Lung (tissue), 12 donors: ENCODE measurements around the gene GNAO1. TPM values are rescaled to one million over a fixed set of nuclear protein-coding genes. Genes with fewer than 3 reads are reported as not detected.

Experiments used
- ATAC-seq: fragments of 200-7000 bp; cut with Tn5 transposase; one replicate; pipeline ENCODE4 v1.9.1; 2020; ENCODE audit warnings: moderate number of reproducible peaks; ENCODE audit not compliant: insufficient read depth, low FRiP score
- DNase-seq, 3 donors: peaks; one replicate each; pipeline ENCODE4 v3.0.0-alpha.2; 2013 to 2017
- H3K27ac ChIP-seq, 2 donors: one replicate each; pipeline ENCODE4 v1.5.1; 2013; ENCODE audit warnings: mild to moderate bottlenecking in 2 of 2, moderate library complexity in 2 of 2, control low read depth in 1 of 2, inconsistent platforms in 1 of 2, low read depth in 1 of 2, low read length in 1 of 2
- H3K27me3 ChIP-seq, 3 donors: one replicate each; pipeline ENCODE4 v1.5.1; 2013; ENCODE audit warnings: low read length in 2 of 3; ENCODE audit not compliant: control insufficient read depth in 3 of 3, insufficient read depth in 3 of 3
- H3K36me3 ChIP-seq, 4 donors: one replicate each; pipeline ENCODE4 v1.5.1; 2013; ENCODE audit warnings: low read length in 4 of 4, mild to moderate bottlenecking in 1 of 4, moderate library complexity in 1 of 4; ENCODE audit not compliant: control insufficient read depth in 4 of 4, insufficient read depth in 4 of 4
- H3K4me1 ChIP-seq, 5 donors: one replicate each; pipeline ENCODE4 v1.5.1; 2013; ENCODE audit warnings: low read length in 5 of 5, mild to moderate bottlenecking in 2 of 5, moderate library complexity in 1 of 5; ENCODE audit not compliant: control insufficient read depth in 5 of 5, insufficient read depth in 5 of 5
- H3K4me3 ChIP-seq: one replicate; pipeline ENCODE4 v1.5.1; 2013; ENCODE audit warnings: mild to moderate bottlenecking, control low read depth, moderate library complexity
- H3K9ac ChIP-seq, 2 donors: one replicate each; pipeline ENCODE4 v1.5.1; 2013; ENCODE audit warnings: low read length in 2 of 2, control low read depth in 1 of 2; ENCODE audit not compliant: insufficient read depth in 1 of 2
- H3K9me3 ChIP-seq, 4 donors: one replicate each; pipeline ENCODE4 v1.5.1; 2013; ENCODE audit warnings: low read length in 3 of 4, mild to moderate bottlenecking in 1 of 4, moderate library complexity in 1 of 4; ENCODE audit not compliant: control insufficient read depth in 4 of 4, insufficient read depth in 3 of 4
- CTCF ChIP-seq: IDR thresholded peaks from 2 replicates; pipeline ENCODE4 v1.5.1; 2012; ENCODE audit warnings: mild to moderate bottlenecking; ENCODE audit errors: control extremely low read depth, extremely low read depth
- WGBS, 2 donors: extraction: QIAGEN DNeasy Blood & Tissue Kit; methylation state at CpG; one replicate each; pipeline ENCODE4 v1.1.7; 2013; 5-methylcytosine and 5-hydroxymethylcytosine counted together
- polyA plus RNA-seq, 2 donors: library from polyadenylated mRNA; stranded (reverse); fragments of 200-250 nt; gene quantifications; one replicate each; pipeline ENCODE4 v1.2.1, GENCODE V29; 2013
- total RNA-seq, 2 donors: library from RNA; depleted of rRNA in 1 of 2; stranded (reverse); fragments of >200 nt in 1 of 2; gene quantifications; one replicate each; pipeline ENCODE4 v1.2.1, GENCODE V29; 2014 to 2021
- donor health status: control.
- donor health status: control.
- donor health status: Bipolar disorder and iron deficiency.
- donor health status: healthy.
- donor health status: DM: yes; HTN: yes; CAD: no.

The GNAO1 gene
- total and polyA plus RNA-seq, 4 donors: 0.33 to 5.2 (median 0.76) TPM

GRCh38 chr16:56382459-56382858, 191.2 kb downstream of the GNAO1 start:
- Histone ChIP-seq H3K36me3 (peaks cover 22 to 64% (median 46%) of the 10 kb centered on the region in 4 donors), H3K9me3 (peaks cover 3 to 10% (median 6%) of the 10 kb centered on the region in 4 donors), H3K4me1 (no peaks in the 10 kb centered on the region), H3K27me3 (no peaks in the 10 kb centered on the region), H3K27ac (no peak overlapping the region), H3K9ac (no peak overlapping the region), H3K4me3 (no peak overlapping the region)
- ATAC-seq (no peak), DNase-seq (no peak)
- WGBS, 2 donors: 97% methylated on average over 4 of the region's 4 CpGs
- no peak for TF ChIP-seq CTCF

- no peak overlapping the region for H3K27ac ChIP-seq
- H3K27me3 ChIP-seq: no peaks in the 10 kb centered on the region
- no peak overlapping the region for H3K4me3 ChIP-seq
- no peak for TF ChIP-seq CTCF
- H3K36me3 ChIP-seq: peaks cover 25 to 65% (median 48%) of the 10 kb centered on the region in 4 donors
- ATAC-seq (no peak), DNase-seq (no peak)
- peaks cover 3 to 10% (median 6%) of the 10 kb centered on the region in 4 donors for H3K9me3 ChIP-seq
- WGBS, 2 donors: 74 to 86% methylated on average over 5 of the region's 5 CpGs
- H3K9ac ChIP-seq: no peak overlapping the region
- H3K4me1 ChIP-seq: no peaks in the 10 kb centered on the region
Observed at GRCh38 chr16:56382901-56383355, 191.6 kb downstream of the GNAO1 start.

DNA sequence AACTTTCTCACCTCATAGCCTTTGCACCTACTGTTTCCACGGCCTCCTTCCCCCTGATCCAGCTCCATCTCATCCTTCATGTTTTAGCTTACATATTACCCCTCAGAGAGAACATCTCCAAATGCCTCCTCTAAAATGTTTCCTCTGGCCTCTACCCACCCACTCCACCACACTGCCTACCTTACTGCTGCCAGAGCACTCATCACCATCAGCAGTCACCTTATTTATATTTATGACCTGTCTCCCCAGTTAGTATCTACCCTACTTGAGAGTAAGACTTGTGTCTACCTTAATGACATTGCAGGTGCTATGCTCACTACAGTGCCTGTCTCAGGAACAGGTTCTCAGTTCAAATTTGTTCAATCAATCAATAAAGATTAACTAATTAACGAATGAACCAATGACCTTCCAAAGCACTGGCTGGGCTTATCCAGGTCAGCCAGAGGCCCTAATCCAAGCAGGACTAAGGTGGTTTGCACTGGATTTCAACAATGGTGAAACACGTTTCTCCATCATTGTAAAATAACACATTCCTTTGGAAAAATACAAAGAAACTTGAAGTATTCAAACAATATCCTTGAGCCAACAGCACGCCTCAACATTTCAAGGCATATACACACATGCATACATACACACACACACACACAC, 192.9 kb downstream of the GNAO1 start:
- Histone ChIP-seq H3K4me1 (no peaks in the 10 kb centered on the region), H3K27ac (no peak overlapping the region), H3K36me3 (peaks cover 30 to 67% (median 51%) of the 10 kb centered on the region in 4 donors), H3K9ac (no peak overlapping the region), H3K9me3 (peaks cover 3 to 10% (median 6%) of the 10 kb centered on the region in 4 donors), H3K4me3 (no peak overlapping the region), H3K27me3 (no peaks in the 10 kb centered on the region)
- no peak for TF ChIP-seq CTCF
- no peak for DNase-seq
- WGBS, 2 donors: 94 to 95% methylated on average over 4 of the region's 4 CpGs
- ATAC-seq: no peak
